B cell (primary cell): Measurements from ENCODE around the gene SSPN.

Experiments used
- EZH2 ChIP-seq: IDR thresholded peaks from 2 replicates; pipeline ENCODE4 v1.6.1; 2012; ENCODE audit warnings: borderline replicate concordance, low read depth, mild to moderate bottlenecking, moderate library complexity, low read length; ENCODE audit not compliant: insufficient read depth, poor library complexity, severe bottlenecking
- TF ChIP-seq, protein P1 (sequence below): fragments of 200-600 bp; IDR thresholded peaks from one replicate; pipeline ENCODE4 v1.8.0; 2022; ENCODE audit warnings: antibody characterized with exemption, mild to moderate bottlenecking

DNA sequence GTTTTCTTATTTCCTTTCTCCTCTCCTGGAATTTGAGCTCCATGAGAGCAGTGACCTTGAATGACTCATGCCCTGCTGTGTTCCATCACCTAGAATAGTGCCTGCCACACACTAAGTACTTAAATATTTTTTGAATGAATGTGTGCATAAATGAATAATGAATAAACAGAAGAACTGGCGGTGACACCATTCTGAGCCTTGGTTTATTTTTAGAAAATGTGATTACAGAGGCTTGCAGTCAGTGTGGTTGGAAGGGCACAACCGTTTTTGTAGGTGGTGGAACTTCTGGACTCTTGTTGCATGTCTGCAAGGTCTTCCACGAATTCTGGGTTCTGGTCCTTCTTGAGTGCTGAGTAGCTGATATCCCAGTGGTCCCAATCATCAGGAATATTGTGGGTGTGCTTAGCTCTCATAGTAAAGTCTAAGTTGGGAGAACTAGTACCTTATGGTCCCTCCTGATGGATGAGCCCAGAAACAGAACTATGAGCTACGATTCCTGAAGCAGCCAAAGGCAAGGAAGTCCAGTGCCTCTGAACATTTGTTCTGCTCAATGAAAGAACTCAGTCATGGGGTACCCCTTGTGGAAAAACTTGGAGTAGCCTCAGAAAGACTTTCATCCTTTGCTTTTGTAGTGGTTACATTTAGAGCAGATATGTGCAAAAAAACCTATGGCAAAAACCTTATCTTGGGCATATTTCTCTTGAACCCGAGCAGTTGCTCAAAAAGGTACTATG, 41.8 kb upstream of the SSPN start:
- TF ChIP-seq, protein P1, sequence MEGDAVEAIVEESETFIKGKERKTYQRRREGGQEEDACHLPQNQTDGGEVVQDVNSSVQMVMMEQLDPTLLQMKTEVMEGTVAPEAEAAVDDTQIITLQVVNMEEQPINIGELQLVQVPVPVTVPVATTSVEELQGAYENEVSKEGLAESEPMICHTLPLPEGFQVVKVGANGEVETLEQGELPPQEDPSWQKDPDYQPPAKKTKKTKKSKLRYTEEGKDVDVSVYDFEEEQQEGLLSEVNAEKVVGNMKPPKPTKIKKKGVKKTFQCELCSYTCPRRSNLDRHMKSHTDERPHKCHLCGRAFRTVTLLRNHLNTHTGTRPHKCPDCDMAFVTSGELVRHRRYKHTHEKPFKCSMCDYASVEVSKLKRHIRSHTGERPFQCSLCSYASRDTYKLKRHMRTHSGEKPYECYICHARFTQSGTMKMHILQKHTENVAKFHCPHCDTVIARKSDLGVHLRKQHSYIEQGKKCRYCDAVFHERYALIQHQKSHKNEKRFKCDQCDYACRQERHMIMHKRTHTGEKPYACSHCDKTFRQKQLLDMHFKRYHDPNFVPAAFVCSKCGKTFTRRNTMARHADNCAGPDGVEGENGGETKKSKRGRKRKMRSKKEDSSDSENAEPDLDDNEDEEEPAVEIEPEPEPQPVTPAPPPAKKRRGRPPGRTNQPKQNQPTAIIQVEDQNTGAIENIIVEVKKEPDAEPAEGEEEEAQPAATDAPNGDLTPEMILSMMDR, result no peak
- no peak for TF ChIP-seq EZH2
